NCI-H2107 treated with DMSO at 0.1 percent for 48 hours (cell line): ENCODE measurements around the gene HLA-DQA2.
A peak's percentile ranks its signal among the peaks of the same experiment; 100 is the strongest.
"Not testable (repeated sequence)": the region's sequence is repeated elsewhere in the genome, so short reads cannot be mapped to it uniquely, and the experiment has no call there.

Source experiments
- DNase-seq: peaks from one replicate; lab custom pipeline; 2025; ENCODE audit not compliant: unreplicated experiment; lab: John Stamatoyannopoulos, UW

Gene HLA-DQA2

DNA sequence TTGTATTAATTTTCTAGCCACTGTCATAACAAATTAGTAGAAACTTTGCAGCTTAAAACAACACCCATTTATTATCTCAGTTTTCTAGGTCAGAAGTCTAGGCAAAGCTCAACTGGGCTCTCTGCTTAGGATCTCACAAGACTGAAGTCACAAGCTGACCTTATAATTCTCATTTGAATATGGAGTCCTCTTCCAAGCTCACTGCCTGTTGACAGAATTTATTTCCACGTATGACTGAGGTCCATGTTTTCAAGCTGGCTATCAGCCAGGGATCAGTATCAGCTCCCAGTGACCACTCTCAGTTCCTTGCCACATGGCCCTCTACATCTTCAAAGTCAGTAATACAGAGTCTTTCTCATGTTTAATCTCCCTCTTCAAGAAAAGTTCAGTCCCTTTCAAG is 33.9 kb downstream of the HLA-DQA2 start:
- DNase-seq = no peak

DNA sequence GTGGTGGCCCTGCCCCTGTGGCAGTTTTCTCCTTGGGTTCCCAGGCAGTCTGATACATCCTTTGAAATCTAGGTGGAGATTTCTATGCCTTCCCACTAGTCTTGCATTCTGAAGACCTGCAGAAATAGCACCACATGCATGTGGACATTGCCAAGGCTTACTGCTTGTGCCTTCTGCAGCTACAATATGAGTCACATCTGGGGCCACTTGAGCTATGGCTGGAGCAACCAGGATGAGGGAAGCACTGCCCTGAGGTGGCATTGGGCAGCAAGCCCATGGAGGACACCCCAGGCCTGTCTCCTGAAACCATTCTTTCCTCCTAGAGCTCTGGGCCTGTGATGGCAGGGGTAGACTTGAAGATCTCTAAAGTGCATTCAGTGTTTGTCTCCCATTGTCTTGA is 37.8 kb downstream of the HLA-DQA2 start:
- DNase-seq = no peak

DNA sequence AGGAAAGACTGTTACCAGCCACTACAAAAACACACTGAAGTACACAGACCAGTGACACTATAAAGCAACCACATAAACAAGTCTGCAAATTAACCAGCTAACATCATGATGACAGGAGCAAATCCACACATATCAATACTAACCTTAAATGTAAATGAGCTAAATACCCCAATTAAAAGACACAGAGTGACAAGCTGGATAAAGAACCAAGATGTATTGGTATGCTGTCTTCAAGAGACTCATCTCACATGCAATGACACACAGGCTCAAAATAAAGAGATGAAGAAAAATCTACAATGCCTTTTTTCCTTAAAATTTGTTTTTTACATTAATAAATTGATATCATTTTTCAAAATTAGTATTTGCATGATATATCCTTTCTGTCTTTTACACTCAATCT is 41.7 kb downstream of the HLA-DQA2 start:
- not testable (repeated sequence) for DNase-seq

DNA sequence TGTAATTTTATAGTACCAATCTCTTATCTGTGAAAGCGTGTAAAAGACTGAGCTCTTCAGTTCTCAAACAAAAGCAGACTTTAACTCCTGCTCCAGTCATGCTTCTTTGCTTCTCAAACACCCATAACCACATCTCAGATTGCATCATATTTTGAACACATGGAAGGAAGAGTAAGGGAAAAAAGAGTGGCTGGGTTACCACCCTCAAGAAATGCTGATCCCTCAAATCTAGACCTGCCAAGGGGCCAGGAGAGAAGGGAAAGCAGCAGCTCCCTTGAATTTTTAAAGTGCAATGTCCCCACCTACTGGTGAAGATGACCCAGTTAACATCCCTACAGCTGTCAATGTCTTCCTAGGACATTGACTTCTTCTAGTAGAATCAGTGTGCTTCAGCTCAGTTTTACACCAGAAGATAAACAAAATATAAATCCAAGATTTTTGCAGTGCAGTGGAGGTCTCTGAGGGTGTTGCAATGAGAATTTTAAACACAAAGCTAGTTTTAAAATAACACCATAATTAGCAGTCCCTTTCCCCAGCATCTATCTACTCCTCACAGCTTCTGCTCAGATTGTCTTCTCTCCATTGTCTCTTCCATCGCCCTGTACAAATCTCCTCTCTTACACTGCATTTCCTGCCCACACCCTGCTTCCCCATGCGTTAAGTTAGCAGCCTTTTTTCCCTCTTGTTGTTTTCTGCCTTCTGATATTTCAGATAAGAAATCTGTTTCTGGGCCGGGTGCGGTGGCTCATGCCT is 44.8 kb downstream of the HLA-DQA2 start:
- DNase-seq = peak; percentile 24

- DNase-seq = no peak
These were observed 49.1 kb downstream of the HLA-DQA2 start for GRCh38 chr6:32790306-32790705.

DNA sequence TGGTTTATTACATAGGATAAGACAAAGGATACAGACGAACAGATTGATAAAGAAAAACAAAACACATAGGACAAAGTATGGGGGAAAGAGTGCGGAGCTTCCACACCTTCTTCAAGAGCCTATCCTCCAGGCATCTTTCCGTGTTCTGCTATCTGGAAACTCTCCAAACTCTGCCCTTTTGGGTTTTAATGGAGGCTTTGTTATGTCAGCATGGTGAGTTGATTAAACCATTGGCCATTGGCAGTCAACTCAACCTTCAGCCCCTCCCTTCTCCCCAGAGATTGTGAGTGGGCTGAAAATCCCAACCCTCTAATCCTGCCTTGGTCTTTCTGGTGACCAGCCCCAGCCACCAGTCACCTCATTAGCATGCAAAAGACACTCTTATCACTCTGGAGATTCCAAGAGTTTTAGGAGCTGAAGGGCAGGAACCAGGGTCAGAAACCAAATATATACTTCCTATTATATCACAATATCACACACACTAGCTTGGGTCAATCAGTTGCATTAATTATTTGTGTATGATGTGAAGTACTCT is 51.8 kb downstream of the HLA-DQA2 start:
- no peak for DNase-seq

GRCh38 chr6:32794510-32794909 is 53.3 kb downstream of the HLA-DQA2 start:
- DNase-seq = no peak
